ES-I3 (cell line): ENCODE results near the gene MAGEC1.

ENCODE experiments used
- H3K36me3 ChIP-seq: 2 replicates; pipeline ENCODE4 v1.6.1; 2013; ENCODE audit warnings: mild to moderate bottlenecking, low read length, control low read depth, moderate library complexity; ENCODE audit not compliant: insufficient read depth
- H3K4me1 ChIP-seq: 2 replicates; pipeline ENCODE4 v1.6.1; 2013; ENCODE audit warnings: mild to moderate bottlenecking, control low read depth, low read length; ENCODE audit not compliant: insufficient read depth
- H3K9ac ChIP-seq: 2 replicates; pipeline ENCODE4 v1.6.1; 2013; ENCODE audit warnings: low read depth, mild to moderate bottlenecking, low read length, moderate library complexity
- H3K9me3 ChIP-seq: 2 replicates; pipeline ENCODE4 v1.6.1; 2013; ENCODE audit warnings: mild to moderate bottlenecking, low read length, moderate library complexity; ENCODE audit not compliant: control insufficient read depth, insufficient read depth

The MAGEC1 gene

GRCh38 chrX:141945426-141945825, 41.7 kb downstream of the MAGEC1 start:
- Histone ChIP-seq H3K36me3 (no peaks in the 10 kb centered on the region), H3K4me1 (no peaks in the 10 kb centered on the region), H3K9me3 (no peaks in the 10 kb centered on the region), H3K9ac (no peak overlapping the region)

- H3K9ac ChIP-seq: no peak overlapping the region
- H3K9me3 ChIP-seq: no peaks in the 10 kb centered on the region
- no peaks in the 10 kb centered on the region for H3K36me3 ChIP-seq
- H3K4me1 ChIP-seq: no peaks in the 10 kb centered on the region
Measured at GRCh38 chrX:141947350-141947749, 43.7 kb downstream of the MAGEC1 start.

GRCh38 chrX:141952603-141953002, 48.9 kb downstream of the MAGEC1 start:
- H3K4me1 ChIP-seq: no peaks in the 10 kb centered on the region
- H3K9me3 ChIP-seq: no peaks in the 10 kb centered on the region
- H3K36me3 ChIP-seq: no peaks in the 10 kb centered on the region
- no peak overlapping the region for H3K9ac ChIP-seq

DNA sequence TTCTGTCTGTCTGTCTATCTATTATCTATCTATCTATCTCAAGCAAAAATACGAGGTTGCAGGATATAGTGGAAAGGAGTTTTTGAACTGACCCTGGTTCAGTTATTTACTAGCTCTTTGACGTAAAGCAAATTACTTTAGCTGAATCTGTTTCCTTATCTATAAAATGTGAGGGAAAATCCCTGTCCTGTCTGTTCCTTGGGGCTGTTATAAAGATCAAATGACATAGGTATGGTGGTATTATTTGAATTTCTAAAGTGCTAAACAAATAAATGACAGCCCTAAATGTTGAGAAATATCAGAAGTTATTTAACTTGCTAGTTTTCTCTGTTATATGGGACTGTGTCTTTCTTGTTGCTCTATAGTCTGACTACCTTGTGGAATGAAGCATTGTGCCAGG, 55.0 kb downstream of the MAGEC1 start:
- no peaks in the 10 kb centered on the region for H3K4me1 ChIP-seq
- no peaks in the 10 kb centered on the region for H3K36me3 ChIP-seq
- no peaks in the 10 kb centered on the region for H3K9me3 ChIP-seq
- no peak overlapping the region for H3K9ac ChIP-seq
